ENCODE measurements around the gene ZC3H15. TPM values are rescaled to one million over a fixed set of nuclear protein-coding genes. Genes with fewer than 3 reads are reported as not detected.

ZC3H15 gene
- total RNA-seq, 1 donor from 2014 or later, result 46.8 TPM

GRCh38 chr2:186493564-186494085 is 7.6 kb downstream of the ZC3H15 start:
- Mint-ChIP-seq H3K27me3 (ENCODE audit: unreplicated experiment) (no peaks in the 10 kb centered on the region), H3K36me3 (ENCODE audit: low read depth, unreplicated experiment) (peaks cover 5% of the 10 kb centered on the region), H3K27ac (ENCODE audit: unreplicated experiment) (no peak overlapping the region), H3K4me3 (ENCODE audit: unreplicated experiment) (no peak overlapping the region), H3K9me3 (ENCODE audit: unreplicated experiment) (no peaks in the 10 kb centered on the region), H3K4me1 (ENCODE audit: unreplicated experiment) (peaks cover 15% of the 10 kb centered on the region)
- TF ChIP-seq CTCF (IDR thresholded peaks at IDR 0.05; ENCODE audit: unreplicated experiment), result no peak
- no peak for DNase-seq (ENCODE audit: low spot score)

DNA sequence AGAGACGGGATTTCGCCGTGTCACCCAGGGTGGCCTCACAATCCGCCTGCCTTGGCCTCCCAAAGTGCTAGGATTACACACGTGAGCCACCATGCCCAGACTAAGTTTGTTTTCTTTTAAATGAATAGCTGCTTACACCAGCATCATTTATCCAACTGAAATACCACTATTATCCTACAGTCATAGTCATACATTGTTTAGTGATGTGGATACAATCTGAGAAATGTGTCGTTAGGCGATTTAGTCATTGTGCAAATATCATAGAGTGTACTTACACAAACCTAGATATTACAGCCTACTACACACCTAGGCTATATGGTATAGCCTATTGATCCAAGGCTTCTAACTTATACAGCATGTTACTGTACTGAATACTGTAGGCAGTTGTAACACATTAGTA is 10.3 kb downstream of the ZC3H15 start:
- no peak for TF ChIP-seq CTCF (IDR thresholded peaks at IDR 0.05; ENCODE audit: unreplicated experiment)
- Mint-ChIP-seq H3K36me3 (ENCODE audit: low read depth, unreplicated experiment) (peaks cover 5% of the 10 kb centered on the region), H3K4me3 (ENCODE audit: unreplicated experiment) (no peak overlapping the region), H3K4me1 (ENCODE audit: unreplicated experiment) (peaks cover 4% of the 10 kb centered on the region), H3K27me3 (ENCODE audit: unreplicated experiment) (no peaks in the 10 kb centered on the region), H3K27ac (ENCODE audit: unreplicated experiment) (no peak overlapping the region), H3K9me3 (ENCODE audit: unreplicated experiment) (no peaks in the 10 kb centered on the region)
- no peak for DNase-seq (ENCODE audit: low spot score)

DNA sequence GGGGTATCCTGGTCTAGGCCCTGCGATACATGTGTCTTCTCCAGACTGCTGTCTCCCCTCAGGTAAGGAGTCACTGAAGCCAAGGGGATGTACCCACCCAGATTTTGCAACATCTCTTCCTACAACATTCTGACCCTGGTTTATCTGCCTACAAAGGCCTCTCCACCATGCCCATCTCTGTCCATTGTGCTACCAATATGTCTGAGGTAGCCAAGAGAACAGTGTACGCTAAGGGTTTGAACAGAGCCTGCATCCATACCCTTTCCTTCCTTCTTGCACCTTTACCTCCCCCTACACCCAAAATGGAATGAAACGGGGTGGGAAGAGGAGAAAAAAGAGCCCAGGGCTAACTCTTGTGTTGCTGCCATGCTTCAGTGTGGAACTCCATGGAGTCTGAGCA is 11.9 kb downstream of the ZC3H15 start:
- TF ChIP-seq CTCF (IDR thresholded peaks at IDR 0.05; ENCODE audit: unreplicated experiment), result no peak
- peak overlapping the region; percentile 51 for H3K27ac Mint-ChIP-seq (ENCODE audit: unreplicated experiment)

GRCh38 chr2:186498834-186499233 is 12.8 kb downstream of the ZC3H15 start:
- no peak overlapping the region for H3K27ac Mint-ChIP-seq (ENCODE audit: unreplicated experiment)
- DNase-seq (ENCODE audit: low spot score), result no peak
- no peaks in the 10 kb centered on the region for H3K9me3 Mint-ChIP-seq (ENCODE audit: unreplicated experiment)
- no peaks in the 10 kb centered on the region for H3K27me3 Mint-ChIP-seq (ENCODE audit: unreplicated experiment)
- TF ChIP-seq CTCF (IDR thresholded peaks at IDR 0.05; ENCODE audit: unreplicated experiment), result no peak
- H3K36me3 Mint-ChIP-seq (ENCODE audit: low read depth, unreplicated experiment), result peaks cover 5% of the 10 kb centered on the region
- no peaks in the 10 kb centered on the region for H3K4me1 Mint-ChIP-seq (ENCODE audit: unreplicated experiment)
- H3K4me3 Mint-ChIP-seq (ENCODE audit: unreplicated experiment), result no peak overlapping the region

More for the DNA sequence above, 11.9 kb downstream of the ZC3H15 start:
- Mint-ChIP-seq H3K4me3 (ENCODE audit: unreplicated experiment) (no peak overlapping the region), H3K9me3 (ENCODE audit: unreplicated experiment) (no peaks in the 10 kb centered on the region), H3K4me1 (ENCODE audit: unreplicated experiment) (peaks cover under 1% of the 10 kb centered on the region), H3K27me3 (ENCODE audit: unreplicated experiment) (no peaks in the 10 kb centered on the region), H3K36me3 (ENCODE audit: low read depth, unreplicated experiment) (peaks cover 5% of the 10 kb centered on the region)
- no peak for DNase-seq (ENCODE audit: low spot score)

DNA sequence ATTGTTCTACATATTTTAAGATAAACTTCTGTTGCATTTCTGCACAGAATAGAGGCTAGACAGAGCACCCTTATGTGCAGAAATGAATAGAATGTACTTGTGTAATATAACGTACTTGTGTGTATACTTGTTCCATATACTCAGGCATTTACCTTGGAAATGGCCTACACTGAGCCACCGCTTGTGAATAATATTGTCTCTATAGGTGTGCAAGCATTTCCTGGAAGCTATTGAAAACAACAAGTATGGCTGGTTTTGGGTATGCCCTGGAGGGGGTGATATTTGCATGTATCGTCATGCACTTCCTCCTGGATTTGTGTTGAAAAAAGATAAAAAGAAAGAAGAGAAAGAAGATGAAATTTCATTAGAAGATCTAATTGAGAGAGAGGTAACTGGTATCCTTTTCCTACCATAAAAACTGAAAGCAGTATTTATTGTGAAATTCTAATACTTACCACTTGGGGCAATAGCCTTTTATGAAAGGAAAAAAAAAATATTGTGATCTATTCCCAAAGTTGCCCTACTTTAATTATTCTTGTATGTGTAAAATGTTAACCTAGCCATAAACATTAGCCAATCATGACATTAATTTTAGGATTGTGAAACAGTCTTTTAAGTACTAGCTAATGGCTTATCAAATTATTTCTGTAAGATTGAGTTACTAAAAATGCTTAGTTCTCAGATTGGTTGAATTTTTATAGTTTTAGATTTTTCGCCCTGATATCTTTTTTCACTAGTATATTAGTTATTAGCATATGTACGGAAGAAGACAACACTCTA is 18.0 kb downstream of the ZC3H15 start:
- H3K4me1 Mint-ChIP-seq (ENCODE audit: unreplicated experiment), result peaks cover 4% of the 10 kb centered on the region
- H3K27ac Mint-ChIP-seq (ENCODE audit: unreplicated experiment), result no peak overlapping the region
- peak; percentile 89 for TF ChIP-seq CTCF (IDR thresholded peaks at IDR 0.05; ENCODE audit: unreplicated experiment)
- DNase-seq (ENCODE audit: low spot score), result no peak
- peaks cover 21% of the 10 kb centered on the region for H3K36me3 Mint-ChIP-seq (ENCODE audit: low read depth, unreplicated experiment)
- no peaks in the 10 kb centered on the region for H3K9me3 Mint-ChIP-seq (ENCODE audit: unreplicated experiment)
- no peak overlapping the region for H3K4me3 Mint-ChIP-seq (ENCODE audit: unreplicated experiment)
- H3K27me3 Mint-ChIP-seq (ENCODE audit: unreplicated experiment), result no peaks in the 10 kb centered on the region
